ENCODE results near the gene CDSN. TPM values are rescaled to one million over a fixed set of nuclear protein-coding genes. Genes with fewer than 3 reads are reported as not detected.

CDSN gene
- total and polyA plus RNA-seq, 2 experiments from 2014 or later: 0.07 TPM; not detected in 1

DNA sequence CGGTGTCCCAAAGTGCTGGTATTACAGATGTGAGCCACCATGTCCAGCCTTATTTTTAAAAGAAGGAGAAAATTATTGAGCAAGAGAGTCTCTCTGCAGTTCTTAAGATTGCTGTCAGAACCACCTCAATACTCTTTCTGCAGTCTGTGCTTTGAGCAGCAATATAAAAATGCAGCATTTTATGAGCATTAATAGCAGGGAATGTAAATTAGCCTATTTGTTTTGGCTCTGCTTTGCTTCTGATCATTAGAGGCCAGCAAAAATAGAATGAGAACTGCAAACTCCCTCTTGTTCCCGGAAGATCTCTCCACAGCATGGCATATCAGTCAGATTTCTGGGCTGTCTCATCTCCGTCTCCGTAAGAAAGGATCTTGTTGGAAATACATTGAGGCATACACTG lies 43.6 kb downstream of the CDSN start:
- Mint-ChIP-seq H3K4me3 (no peak overlapping the region), H3K27ac (no peak overlapping the region), H3K27me3 (ENCODE audit: insufficient read depth, low read depth, poor library complexity) (peaks cover 7% of the 10 kb centered on the region), H3K4me1 (peaks cover 23% of the 10 kb centered on the region; the same call in 2 of the 3 replicates), H3K36me3 (ENCODE audit: low read depth) (no peaks in the 10 kb centered on the region), H3K9me3 (no peaks in the 10 kb centered on the region)
- no peak overlapping the region for H3K4me2 ChIP-seq
- no peaks in the 10 kb centered on the region for H3K9me2 ChIP-seq (ENCODE audit: insufficient read depth)
- ATAC-seq (no peak), DNase-seq (ENCODE audit: low spot score) (no peak)
- H3K27me3 ChIP-seq (ENCODE audit: insufficient read depth): no peaks in the 10 kb centered on the region
- H3K4me1 ChIP-seq (ENCODE audit: insufficient read depth): peaks cover 3% of the 10 kb centered on the region; the same call in 1 of the 2 replicates
- TF ChIP-seq CREB1 (CRISPR knock-in tag; IDR thresholded peaks at IDR 0.05; ENCODE audit: low read depth): no peak
- no peak for TF ChIP-seq STAT1 (IDR thresholded peaks at IDR 0.05; ENCODE audit: unreplicated experiment)
- no peak for TF ChIP-seq ZNF331 (CRISPR knock-in tag; IDR thresholded peaks at IDR 0.05; ENCODE audit: low read depth)
- TF ChIP-seq, protein P1, sequence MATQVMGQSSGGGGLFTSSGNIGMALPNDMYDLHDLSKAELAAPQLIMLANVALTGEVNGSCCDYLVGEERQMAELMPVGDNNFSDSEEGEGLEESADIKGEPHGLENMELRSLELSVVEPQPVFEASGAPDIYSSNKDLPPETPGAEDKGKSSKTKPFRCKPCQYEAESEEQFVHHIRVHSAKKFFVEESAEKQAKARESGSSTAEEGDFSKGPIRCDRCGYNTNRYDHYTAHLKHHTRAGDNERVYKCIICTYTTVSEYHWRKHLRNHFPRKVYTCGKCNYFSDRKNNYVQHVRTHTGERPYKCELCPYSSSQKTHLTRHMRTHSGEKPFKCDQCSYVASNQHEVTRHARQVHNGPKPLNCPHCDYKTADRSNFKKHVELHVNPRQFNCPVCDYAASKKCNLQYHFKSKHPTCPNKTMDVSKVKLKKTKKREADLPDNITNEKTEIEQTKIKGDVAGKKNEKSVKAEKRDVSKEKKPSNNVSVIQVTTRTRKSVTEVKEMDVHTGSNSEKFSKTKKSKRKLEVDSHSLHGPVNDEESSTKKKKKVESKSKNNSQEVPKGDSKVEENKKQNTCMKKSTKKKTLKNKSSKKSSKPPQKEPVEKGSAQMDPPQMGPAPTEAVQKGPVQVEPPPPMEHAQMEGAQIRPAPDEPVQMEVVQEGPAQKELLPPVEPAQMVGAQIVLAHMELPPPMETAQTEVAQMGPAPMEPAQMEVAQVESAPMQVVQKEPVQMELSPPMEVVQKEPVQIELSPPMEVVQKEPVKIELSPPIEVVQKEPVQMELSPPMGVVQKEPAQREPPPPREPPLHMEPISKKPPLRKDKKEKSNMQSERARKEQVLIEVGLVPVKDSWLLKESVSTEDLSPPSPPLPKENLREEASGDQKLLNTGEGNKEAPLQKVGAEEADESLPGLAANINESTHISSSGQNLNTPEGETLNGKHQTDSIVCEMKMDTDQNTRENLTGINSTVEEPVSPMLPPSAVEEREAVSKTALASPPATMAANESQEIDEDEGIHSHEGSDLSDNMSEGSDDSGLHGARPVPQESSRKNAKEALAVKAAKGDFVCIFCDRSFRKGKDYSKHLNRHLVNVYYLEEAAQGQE (IDR thresholded peaks at IDR 0.05; ENCODE audit: unreplicated experiment): no peak
- no peak for TF ChIP-seq EZH2 (IDR thresholded peaks at IDR 0.05; ENCODE audit: low read depth, unreplicated experiment)
- TF ChIP-seq EZH2phosphoT487 (IDR thresholded peaks at IDR 0.05; ENCODE audit: unreplicated experiment): no peak
- TF ChIP-seq, protein P2, sequence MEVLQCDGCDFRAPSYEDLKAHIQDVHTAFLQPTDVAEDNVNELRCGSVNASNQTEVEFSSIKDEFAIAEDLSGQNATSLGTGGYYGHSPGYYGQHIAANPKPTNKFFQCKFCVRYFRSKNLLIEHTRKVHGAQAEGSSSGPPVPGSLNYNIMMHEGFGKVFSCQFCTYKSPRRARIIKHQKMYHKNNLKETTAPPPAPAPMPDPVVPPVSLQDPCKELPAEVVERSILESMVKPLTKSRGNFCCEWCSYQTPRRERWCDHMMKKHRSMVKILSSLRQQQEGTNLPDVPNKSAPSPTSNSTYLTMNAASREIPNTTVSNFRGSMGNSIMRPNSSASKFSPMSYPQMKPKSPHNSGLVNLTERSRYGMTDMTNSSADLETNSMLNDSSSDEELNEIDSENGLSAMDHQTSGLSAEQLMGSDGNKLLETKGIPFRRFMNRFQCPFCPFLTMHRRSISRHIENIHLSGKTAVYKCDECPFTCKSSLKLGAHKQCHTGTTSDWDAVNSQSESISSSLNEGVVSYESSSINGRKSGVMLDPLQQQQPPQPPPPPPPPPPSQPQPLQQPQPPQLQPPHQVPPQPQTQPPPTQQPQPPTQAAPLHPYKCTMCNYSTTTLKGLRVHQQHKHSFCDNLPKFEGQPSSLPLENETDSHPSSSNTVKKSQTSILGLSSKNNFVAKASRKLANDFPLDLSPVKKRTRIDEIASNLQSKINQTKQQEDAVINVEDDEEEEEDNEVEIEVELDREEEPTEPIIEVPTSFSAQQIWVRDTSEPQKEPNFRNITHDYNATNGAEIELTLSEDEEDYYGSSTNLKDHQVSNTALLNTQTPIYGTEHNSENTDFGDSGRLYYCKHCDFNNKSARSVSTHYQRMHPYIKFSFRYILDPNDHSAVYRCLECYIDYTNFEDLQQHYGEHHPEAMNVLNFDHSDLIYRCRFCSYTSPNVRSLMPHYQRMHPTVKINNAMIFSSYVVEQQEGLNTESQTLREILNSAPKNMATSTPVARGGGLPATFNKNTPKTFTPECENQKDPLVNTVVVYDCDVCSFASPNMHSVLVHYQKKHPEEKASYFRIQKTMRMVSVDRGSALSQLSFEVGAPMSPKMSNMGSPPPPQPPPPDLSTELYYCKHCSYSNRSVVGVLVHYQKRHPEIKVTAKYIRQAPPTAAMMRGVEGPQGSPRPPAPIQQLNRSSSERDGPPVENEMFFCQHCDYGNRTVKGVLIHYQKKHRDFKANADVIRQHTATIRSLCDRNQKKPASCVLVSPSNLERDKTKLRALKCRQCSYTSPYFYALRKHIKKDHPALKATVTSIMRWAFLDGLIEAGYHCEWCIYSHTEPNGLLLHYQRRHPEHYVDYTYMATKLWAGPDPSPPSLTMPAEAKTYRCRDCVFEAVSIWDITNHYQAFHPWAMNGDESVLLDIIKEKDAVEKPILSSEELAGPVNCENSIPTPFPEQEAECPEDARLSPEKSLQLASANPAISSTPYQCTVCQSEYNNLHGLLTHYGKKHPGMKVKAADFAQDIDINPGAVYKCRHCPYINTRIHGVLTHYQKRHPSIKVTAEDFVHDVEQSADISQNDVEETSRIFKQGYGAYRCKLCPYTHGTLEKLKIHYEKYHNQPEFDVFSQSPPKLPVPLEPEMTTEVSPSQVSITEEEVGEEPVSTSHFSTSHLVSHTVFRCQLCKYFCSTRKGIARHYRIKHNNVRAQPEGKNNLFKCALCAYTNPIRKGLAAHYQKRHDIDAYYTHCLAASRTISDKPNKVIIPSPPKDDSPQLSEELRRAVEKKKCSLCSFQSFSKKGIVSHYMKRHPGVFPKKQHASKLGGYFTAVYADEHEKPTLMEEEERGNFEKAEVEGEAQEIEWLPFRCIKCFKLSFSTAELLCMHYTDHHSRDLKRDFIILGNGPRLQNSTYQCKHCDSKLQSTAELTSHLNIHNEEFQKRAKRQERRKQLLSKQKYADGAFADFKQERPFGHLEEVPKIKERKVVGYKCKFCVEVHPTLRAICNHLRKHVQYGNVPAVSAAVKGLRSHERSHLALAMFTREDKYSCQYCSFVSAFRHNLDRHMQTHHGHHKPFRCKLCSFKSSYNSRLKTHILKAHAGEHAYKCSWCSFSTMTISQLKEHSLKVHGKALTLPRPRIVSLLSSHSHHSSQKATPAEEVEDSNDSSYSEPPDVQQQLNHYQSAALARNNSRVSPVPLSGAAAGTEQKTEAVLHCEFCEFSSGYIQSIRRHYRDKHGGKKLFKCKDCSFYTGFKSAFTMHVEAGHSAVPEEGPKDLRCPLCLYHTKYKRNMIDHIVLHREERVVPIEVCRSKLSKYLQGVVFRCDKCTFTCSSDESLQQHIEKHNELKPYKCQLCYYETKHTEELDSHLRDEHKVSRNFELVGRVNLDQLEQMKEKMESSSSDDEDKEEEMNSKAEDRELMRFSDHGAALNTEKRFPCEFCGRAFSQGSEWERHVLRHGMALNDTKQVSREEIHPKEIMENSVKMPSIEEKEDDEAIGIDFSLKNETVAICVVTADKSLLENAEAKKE (CRISPR knock-in tag; IDR thresholded peaks at IDR 0.05): no peak
- no peak for TF ChIP-seq JUNB (IDR thresholded peaks at IDR 0.05; ENCODE audit: unreplicated experiment)
- no peak for TF ChIP-seq ZNF114 (CRISPR knock-in tag; IDR thresholded peaks at IDR 0.05)
- no peak for TF ChIP-seq NANOG (IDR thresholded peaks at IDR 0.05; ENCODE audit: borderline replicate concordance)
- TF ChIP-seq, protein P3, sequence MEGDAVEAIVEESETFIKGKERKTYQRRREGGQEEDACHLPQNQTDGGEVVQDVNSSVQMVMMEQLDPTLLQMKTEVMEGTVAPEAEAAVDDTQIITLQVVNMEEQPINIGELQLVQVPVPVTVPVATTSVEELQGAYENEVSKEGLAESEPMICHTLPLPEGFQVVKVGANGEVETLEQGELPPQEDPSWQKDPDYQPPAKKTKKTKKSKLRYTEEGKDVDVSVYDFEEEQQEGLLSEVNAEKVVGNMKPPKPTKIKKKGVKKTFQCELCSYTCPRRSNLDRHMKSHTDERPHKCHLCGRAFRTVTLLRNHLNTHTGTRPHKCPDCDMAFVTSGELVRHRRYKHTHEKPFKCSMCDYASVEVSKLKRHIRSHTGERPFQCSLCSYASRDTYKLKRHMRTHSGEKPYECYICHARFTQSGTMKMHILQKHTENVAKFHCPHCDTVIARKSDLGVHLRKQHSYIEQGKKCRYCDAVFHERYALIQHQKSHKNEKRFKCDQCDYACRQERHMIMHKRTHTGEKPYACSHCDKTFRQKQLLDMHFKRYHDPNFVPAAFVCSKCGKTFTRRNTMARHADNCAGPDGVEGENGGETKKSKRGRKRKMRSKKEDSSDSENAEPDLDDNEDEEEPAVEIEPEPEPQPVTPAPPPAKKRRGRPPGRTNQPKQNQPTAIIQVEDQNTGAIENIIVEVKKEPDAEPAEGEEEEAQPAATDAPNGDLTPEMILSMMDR (conservative IDR thresholded peaks at IDR 0.05; ENCODE audit: low read depth in 2 of 2): no peak
- TF ChIP-seq, protein P4, sequence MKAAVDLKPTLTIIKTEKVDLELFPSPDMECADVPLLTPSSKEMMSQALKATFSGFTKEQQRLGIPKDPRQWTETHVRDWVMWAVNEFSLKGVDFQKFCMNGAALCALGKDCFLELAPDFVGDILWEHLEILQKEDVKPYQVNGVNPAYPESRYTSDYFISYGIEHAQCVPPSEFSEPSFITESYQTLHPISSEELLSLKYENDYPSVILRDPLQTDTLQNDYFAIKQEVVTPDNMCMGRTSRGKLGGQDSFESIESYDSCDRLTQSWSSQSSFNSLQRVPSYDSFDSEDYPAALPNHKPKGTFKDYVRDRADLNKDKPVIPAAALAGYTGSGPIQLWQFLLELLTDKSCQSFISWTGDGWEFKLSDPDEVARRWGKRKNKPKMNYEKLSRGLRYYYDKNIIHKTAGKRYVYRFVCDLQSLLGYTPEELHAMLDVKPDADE (IDR thresholded peaks at IDR 0.05): no peak
- TF ChIP-seq POLR2AphosphoS5 (IDR thresholded peaks at IDR 0.05; ENCODE audit: low read depth): no peak
- no peaks in the 10 kb centered on the region for H3K79me2 ChIP-seq (replicated peaks; ENCODE audit: insufficient read depth)
- no peaks in the 10 kb centered on the region for H3K36me3 ChIP-seq (ENCODE audit: insufficient read depth)
- H3F3A ChIP-seq (replicated peaks; ENCODE audit: low read depth): no peaks in the 10 kb centered on the region
- no peak overlapping the region for H2AFZ ChIP-seq
- H3K27ac ChIP-seq (ENCODE audit: low read depth): no peak overlapping the region
- no peaks in the 10 kb centered on the region for H4K20me1 ChIP-seq (replicated peaks; ENCODE audit: insufficient read depth)
- no peak overlapping the region for H3K4me3 ChIP-seq
